C1 segment of cervical spinal cord (tissue), 14 donors: ENCODE results near the gene EN1.

ENCODE experiments used
- DNase-seq, 14 donors: peaks; one replicate each; lab custom pipeline; 2025; lab: John Stamatoyannopoulos, UW

Gene EN1

DNA sequence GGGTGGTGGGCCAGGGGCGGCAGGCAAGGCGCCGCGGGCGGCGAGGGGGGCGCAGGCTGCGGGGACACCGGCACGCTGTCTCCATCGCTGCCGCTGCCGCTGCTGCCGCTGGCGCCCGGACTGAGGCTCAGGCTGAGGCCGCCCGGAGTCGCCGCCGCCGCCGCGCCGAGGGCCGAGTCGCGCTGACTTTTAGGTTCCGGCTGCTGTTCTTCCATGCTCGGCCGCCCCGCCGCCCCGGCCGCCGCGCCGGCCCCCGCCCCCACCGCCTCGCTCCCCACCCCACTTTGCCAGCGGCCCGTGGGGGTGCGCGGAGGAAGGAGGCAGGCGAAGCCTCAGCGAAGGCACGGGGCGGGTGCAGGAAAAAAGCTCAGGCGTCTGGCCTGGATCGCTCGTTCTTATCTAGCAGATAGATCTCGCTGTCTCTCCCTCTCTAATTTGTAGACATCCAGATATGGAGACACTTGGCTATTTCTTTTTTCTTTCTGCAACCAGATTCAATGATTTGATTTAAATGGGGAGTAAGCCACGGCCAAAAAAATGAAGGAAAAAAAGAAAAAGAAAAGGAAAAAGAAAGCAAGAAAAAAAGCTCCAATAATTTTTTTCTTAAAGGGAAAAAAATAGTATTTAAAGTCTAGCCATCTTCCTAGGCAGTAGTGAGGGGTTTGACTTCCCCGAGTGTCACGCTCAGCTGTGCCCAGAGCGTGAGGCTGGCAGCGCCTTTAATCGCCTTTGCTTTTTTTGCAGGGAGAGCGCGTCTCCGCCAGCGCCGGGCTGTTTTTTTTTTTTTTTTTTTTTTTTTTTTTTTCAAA is at the start of gene EN1:
EN1 (minus strand) TSS at position 696 of the 809 bp plus-strand sequence; CDS start at position 215, 481 bp downstream.
- no peak for DNase-seq

DNA sequence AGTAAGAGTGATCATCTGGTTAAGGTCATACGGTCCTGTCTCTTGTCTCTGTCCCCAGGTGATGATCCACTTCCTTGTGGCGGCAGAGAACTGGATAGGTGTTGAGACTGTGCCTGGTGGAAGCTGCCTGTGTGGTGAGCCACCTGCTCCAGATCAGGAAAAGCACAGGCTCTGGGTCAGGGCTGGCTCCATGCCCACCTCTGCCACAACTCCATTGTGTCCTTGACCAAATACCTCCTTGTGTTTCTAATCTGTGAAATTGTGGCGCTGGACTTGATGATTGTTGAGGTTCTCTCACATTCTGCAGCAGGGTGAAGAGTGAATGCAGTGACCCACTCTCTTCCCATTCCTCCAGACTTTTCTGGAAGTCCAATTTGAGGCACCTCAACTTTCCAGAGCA is 45.7 kb upstream of the EN1 start:
- no peak for DNase-seq

DNA sequence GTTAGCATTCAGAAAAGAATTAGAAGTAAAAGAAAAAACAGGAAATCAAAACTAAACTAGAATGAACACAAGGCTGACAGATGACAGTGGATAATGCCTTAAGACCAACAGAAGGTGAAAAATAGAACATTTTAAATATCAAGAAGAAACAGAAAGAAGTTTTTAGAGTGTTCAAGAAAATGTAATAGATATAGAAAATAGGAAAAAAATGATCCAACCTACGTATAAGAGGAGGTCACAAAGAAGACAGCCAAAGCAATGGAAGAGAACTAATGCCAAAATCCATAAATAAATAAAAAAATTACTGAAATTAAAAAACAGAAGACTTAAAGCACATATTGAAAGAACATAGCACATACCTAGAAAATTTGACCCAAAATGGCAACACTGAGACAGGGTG is 42.5 kb upstream of the EN1 start:
- DNase-seq: no peak

DNA sequence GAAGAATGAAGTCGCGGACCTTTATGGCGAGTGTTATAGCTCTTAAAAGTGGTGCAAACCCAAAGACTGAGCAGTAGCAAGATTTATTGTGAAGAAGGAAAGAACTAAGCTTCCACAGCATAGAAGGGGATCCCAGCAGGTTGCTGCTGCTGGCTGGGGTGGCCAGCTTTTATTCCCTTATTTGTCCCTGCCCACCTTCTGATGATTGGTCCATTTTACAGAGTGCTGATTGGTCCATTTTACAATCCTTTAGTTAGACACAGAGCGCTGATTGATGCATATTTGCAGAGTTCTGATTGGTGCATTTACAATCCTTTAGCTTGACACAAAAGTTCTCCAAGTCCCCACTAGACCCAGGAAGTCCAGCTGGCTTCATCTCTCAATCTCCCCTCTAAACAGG is 36.3 kb upstream of the EN1 start:
- no peak for DNase-seq

DNA sequence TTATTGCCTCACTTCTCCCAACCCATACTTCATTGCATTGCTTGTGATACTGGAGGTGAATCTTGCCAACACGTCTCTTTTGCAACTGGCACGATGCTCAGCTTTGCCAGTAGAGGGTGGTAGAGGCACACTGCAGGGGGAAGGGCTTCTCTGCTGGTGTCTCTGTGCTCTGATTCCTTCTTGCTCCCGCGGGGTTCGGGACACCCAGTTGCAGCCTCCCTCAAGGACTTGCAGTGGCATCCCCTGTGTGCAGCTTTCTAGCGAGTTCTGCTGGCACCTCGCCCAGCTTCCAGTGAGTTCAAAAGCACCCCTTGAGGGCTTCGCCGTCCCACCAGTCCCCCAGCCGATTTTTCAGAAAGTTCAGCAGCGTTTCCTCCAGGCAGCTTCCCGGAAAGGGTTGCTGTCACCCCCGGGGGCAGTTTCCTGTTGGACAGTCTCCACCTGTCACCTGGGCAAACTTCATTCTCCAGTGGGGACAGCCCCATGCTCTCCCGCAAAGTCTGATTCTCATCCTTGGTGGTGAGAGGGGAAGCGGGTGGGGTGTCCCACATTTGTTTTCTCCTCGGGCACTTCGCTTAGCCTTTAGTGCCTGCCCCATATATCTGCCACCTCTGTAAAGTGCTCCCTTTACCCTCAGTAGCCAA is 35.4 kb upstream of the EN1 start:
- DNase-seq: peak in 10 of 14 donors; percentile 10 to 48 (median 19)

DNA sequence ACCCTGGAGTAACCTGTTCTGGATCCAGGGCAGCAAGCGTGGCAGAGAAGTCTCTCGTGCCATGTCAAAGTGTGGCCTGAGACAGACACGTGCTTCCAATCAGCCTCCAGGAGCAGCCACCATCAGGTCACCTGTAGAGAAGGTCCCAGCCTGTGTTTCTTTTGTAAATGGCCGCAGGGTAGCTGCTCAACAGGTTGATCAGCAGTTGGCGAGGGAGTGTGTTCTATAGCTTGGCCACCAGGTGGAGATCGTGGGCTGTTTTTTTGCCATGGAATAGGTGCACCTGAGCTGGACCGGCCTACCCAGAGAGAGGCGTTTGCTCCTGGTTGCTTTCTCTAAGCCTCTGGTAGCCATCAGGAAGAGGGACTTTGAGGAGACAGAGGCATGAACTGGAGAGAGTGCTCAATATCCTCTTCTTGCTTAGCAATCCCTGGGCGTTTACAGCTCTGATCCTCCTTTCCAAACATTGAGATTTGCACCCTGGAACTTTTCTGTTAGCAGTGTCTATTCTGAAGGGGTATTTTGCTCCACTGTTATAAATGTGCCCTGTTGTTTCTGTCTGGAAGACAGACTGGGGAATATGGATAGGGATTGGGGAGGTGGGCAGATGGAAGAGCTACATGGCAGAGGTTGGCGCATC is 34.2 kb upstream of the EN1 start:
- peak in 6 of 14 donors; percentile 4 to 32 (median 18) for DNase-seq

DNA sequence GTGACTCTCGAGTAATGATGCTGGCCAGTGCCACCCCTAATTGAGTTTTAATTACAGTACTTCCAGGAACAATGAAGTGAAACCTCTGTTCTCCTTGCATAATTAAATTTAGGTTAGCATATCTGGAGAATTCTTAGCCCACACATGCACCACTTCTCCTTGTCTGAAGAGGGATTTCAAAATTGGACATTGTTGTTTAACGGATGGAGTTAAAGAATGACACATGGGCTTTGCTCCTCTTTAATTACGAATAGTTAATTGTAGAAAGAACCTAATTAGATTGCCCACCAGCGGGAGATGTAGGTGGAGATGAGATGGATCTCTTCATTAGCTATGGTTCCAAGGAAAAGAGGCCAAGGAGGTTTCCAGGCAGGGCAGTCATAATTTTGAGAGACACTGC is 33.1 kb upstream of the EN1 start:
- no peak for DNase-seq

DNA sequence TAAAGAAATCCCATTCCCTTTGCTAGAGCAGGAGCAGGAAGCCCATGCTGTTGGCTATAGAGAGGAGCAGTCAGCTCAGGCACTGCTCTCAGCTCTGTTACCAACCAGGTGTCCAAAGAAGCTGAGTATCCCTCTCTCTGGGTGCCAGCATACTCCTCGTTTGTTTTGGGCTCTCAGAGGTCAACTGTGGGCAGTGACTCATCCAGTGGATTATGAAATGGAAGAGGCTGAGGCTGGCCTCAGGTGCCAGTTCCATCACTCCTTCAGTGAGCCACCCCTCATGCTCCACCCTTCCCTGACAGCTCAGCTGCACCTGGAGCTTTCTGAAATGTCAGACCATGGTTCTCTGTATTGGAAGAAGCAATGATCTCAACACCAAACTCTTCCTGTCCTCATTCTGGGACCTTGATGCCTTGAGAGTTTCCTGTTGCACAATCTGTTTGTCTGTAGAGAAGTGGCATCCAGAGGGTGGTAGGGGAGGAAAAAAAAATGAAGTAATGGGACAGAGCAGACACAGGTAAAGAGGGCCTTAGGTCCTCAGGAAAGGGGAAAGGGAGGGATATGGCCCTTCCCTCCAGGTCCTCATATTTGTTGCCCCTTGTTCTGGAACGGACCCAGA is 31.2 kb upstream of the EN1 start:
- DNase-seq: no peak

DNA sequence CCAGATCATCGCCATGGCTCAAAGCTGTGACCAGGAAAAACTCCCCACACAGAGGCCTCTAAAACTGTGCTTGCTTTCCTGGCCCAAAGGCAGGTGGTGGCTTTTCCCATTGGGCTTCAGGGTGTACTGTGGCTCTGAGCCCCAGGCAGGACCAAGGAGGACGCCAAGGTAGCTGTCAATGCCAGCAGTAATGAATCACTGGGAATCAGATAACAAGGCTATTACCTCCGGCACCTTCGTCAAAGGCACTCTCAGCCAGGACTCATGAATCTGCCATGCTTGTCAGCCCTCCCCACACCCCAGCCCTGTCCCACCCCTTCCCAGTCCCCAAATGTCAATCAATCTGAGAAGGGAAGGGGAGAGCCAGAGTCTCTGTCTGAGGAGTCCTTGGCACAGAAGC is 27.9 kb upstream of the EN1 start:
- DNase-seq: no peak

DNA sequence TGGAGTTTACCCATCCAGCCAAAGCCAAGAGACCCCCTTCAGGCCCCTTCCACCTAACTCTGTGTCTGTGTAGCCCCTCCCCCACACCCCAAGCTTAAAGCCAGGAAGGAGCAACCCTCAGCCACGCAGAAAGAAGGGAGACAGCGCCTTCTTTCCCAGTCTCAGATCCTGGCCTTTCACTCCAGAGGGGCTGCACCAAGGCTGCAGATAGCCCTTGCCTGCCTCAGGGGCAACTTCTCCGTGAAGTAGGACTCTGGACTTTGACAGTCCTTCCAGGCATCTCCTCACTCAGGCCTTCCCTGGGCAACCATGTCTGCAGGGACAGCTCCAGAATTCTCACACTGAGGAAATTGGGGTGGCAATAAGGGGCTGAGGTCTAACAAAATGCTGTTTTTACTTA is 26.9 kb upstream of the EN1 start:
- no peak for DNase-seq

DNA sequence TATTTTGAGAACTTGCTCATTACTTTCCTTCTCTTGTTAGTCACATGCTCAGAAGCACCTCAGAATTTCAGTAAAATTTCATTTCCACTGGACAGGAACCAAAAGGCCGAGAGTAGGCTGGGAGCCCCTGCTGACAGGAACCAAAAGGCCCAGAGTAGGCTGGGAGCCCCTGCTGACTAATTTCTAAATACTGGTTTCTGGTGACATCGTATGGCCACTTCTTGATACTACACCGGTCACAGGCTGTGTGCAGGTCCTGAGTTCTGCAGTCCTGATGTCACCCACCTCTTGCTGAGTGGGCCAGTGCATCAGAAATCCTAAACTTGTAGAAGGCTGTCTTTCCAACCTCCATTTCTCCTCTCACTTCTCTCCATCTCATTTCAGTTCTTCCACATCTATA is 17.7 kb upstream of the EN1 start:
- peak in 1 of 14 donors; percentile 22 for DNase-seq

DNA sequence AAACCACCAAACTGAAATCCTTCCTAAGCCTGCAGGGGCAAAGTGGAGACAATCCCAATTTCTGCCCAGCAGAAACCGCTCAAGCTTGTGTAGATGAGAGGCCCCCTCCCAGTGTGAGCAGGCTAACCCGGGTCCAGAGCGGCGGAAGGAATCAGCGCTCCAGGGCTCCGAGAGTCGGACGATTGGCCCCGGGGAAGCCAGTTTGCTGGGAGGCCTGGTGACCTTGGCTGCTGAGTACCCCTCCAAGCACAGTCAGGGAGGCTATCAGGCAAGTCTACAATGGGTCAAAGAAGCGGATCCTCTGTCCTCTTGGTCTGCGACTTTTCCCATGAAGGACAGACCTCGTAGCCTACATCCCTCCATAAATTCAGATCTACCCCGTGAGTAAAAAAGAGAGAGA is 16.8 kb upstream of the EN1 start:
- DNase-seq: no peak

DNA sequence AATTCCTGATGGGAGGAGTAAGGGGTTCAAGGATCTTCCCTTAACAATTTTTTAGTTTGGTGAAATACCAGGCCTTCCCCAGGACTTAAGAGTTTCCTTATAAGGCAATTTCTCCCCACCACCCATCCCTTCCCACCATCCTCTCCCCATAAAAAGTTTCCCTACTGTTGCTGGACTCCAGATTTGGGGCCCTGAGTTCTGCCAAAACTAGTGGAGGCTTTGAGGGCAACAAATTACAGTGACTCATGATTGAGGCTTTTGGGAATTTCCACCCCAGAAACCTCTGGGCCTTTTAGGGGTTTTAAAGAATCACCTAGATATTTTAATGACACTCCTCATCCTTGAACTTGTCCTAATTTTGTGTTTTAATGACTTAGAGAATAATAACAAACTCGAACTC is 14.3 kb upstream of the EN1 start:
- DNase-seq: no peak

DNA sequence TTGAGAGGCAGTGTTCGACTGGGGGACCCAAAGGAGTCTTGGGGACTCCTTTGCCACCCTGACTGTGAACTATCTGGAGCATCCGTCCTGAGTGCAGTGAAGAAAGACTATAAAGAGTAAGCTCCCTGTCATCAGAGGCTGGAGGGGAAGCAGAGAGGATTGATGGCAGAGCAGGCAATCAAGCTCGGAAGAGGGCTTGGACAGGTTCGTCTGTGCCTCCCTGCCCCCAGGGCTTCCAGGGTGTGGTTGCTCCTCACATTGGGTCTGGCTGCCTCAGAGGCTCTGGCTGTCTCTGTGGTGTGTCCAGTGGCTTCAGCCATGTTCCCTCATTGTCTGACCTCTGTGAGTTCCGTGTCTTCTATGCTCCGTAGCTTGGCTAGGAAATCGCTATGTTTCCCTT is 13.8 kb upstream of the EN1 start:
- DNase-seq: no peak

DNA sequence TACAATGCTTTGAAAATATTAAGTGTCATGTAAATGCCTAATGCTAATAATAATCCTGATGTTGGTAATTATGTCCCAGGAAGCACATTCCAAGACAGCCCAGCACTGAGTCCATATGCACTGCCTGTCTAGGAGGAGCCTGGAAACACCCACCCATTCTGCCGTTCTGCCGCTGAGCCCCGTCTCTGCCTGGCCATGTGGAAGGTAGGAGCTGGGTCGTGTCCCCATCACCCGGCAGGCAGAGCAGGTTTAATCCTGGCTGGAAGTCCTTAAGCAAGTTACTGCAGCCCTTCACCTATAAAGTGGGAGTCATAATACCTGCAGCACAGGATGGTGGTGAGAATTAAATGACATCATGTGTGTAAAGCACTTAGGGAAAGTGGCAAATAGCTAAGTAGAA is 13.1 kb upstream of the EN1 start:
- DNase-seq: no peak

DNA sequence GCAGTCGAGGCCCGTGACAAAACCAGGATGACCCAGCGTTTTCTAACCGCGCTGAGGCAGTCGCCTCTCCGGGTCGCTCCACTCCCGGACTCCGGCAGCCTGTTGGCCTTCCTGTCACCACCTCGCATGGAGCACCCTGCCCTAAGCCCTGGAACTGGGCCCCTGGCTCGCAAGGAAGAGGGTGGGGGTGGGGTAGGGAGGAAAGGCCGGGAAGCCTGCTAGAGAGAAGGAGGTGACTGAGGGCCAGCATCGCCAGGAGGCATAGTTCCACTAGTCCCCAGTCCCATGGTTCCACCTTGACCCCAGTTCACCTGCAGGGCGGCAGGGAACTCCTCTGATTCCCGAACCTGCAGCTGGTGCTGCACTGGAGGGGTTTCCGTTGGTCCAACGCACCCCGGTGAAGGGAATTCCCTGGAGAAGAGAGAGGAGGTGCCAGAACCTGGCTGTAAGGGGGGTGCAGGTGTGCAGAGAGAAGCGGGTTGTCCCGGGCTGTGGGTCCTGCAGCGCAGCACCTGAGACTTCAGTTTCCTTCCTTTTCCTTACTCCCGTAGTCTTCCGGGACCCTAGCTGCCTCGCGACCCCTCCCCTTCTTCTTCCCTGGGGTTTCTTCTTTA is 11.8 kb upstream of the EN1 start:
- DNase-seq: no peak

DNA sequence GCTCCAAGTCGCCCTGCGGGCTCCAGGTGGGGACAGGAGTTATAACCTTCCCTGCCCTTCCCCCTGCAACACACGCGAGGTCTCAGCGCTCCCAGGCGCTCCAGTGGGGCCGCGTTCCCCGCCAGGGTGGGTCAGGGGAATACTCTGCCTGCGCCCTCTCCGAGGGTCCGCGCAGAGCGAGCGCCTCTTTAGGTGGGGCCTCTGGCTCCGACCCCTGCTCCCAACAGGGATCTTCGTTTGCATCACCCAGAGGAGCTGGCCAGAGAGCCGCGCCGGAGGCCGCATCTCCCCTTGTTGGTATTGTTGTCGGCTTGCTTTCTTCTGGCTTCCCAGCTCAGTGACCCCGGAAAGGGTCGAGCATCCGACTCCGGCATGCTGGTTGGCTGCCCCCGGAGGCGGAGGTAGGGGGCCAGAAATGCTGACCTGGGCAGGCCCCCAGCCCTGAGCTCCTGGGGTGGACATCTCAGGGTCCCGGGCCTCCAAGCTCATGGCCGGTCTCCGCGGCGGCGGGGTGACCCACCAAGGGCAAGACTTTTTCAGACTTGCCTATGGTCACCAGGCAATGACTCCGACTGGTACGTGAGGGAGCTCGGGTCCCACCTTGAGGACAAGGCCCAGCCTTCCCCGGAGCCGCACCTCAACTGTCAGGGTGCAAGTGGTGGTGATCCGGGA is 11.2 kb upstream of the EN1 start:
- DNase-seq: no peak

DNA sequence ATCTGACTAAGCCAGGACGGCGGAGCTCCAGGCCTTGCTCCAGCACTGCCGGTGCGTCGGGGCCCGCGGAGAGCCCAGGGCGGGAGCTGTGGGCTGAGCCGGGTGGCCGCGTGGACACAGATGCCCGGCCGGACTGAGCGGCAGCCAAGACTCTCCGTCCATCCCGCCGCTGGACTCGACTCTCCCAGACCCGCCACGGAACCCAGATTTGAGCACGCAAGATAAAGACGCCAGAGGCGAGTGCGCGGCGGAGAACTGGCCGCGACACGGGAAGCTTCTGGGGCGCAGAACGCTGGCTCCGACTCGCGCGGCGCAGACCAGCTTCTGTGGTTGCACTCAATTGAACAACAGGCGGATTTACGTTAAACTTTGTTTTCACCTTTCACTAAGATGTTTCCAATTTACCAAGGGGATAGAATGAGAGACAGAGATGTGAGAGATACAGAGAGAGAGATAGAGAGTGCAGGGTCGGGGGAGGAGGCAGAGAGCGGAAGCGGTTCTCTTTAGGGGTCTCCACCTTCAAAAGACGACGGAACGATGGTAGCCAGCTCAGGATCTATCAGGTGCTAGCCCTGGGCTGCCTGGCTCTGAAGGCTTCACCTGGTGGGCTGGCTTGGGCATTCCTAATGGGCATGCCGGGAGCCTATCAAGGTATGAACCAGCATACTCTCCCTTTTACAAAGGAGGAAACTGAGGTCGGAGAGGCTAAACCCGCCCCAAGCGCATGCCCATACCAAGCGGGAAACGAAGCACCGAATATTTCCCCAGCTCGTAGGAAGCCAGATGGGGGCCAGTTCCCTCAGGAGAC is 10.4 kb upstream of the EN1 start:
- DNase-seq: no peak

DNA sequence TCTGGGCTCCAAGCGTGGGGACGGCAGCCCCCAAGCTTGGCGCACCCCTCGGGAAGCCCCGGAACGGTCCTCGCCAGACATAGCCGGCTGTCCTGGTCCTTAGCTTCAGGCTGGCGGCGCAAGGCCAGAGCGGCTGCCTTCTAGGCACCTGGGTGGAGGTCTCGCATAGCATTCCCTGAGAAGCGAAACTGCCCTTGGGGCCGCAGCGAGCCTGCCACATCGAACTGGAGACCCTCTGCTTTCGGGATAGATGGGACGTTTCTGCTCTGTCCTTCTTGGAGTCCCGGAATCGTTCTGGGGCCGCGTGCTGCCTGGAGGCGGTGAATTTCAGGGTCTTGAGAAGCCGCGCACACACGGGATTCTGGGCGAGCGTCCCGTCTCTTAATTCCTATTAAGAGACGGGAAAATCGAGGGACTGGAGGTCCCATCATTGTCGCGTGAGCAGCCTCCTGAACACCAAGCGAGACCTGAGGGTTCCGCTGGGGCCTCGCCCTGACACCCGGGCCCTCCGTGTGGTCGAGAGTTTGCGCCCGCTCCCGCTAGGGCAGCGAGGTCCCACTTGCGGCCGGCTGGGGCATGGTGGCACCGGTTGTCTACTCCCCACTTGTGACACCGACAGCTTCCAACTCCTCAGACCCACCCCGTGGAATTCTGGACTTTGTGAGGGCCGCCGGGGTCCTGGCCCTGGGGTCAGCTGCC is 9.7 kb upstream of the EN1 start:
- no peak for DNase-seq
